Activated T-cell treated with anti-CD3 and anti-CD28 coated beads for 1 hour (primary cell): ENCODE measurements around the gene TEX13B.
"Not testable (repeated sequence)": the region's sequence is repeated elsewhere in the genome, so short reads cannot be mapped to it uniquely, and the experiment has no call there.

Source experiments
- DNase-seq: peaks from one replicate; pipeline ENCODE4 v3.0.0-alpha.2; 2020; ENCODE audit warnings: low read depth

The TEX13B gene

GRCh38 chrX:107982356-107982755, at the start of gene TEX13B:
TEX13B (minus strand) TSS chrX:107982370; CDS start chrX:107982127, 243 bp downstream.
- DNase-seq, result no peak

- DNase-seq, result no peak
Measured at GRCh38 chrX:108029928-108030711, 48.0 kb upstream of the TEX13B start.

GRCh38 chrX:108028854-108029253, 46.7 kb upstream of the TEX13B start:
- DNase-seq, result no peak

- no peak for DNase-seq
Measured at GRCh38 chrX:108025954-108026600, 43.9 kb upstream of the TEX13B start.

- DNase-seq, result no peak
Measured at GRCh38 chrX:108025376-108025775, 43.2 kb upstream of the TEX13B start.

GRCh38 chrX:108022491-108023089, 40.4 kb upstream of the TEX13B start:
- DNase-seq, result no peak

GRCh38 chrX:108020631-108021030, 38.5 kb upstream of the TEX13B start:
- no peak for DNase-seq

GRCh38 chrX:108019382-108019875, 37.3 kb upstream of the TEX13B start:
- DNase-seq, result no peak

- DNase-seq, result no peak
Measured at GRCh38 chrX:108018656-108019381, 36.6 kb upstream of the TEX13B start.

GRCh38 chrX:108001218-108001814, 19.1 kb upstream of the TEX13B start:
- DNase-seq, result no peak

- DNase-seq, result no peak
Measured at GRCh38 chrX:108000751-108001150, 18.6 kb upstream of the TEX13B start.

GRCh38 chrX:107996124-107996523, 14.0 kb upstream of the TEX13B start:
- no peak for DNase-seq

- DNase-seq, result no peak
Measured at GRCh38 chrX:107985033-107985432, 2.9 kb upstream of the TEX13B start.

- no peak for DNase-seq
Measured at GRCh38 chrX:107979534-107979933, 2.6 kb downstream of the TEX13B start.

- no peak for DNase-seq
Measured at GRCh38 chrX:107978707-107979307, 3.4 kb downstream of the TEX13B start.

GRCh38 chrX:107978071-107978470, 4.1 kb downstream of the TEX13B start:
- no peak for DNase-seq

- no peak for DNase-seq
Measured at GRCh38 chrX:107971636-107972035, 10.5 kb downstream of the TEX13B start.

GRCh38 chrX:107970073-107970472, 12.1 kb downstream of the TEX13B start:
- no peak for DNase-seq

GRCh38 chrX:107968623-107969022, 13.5 kb downstream of the TEX13B start:
- no peak for DNase-seq

- not testable (repeated sequence) for DNase-seq
Measured at GRCh38 chrX:107955337-107955736, 26.8 kb downstream of the TEX13B start.

GRCh38 chrX:107940095-107940494, 42.1 kb downstream of the TEX13B start:
- no peak for DNase-seq

GRCh38 chrX:107936434-107936730, 45.8 kb downstream of the TEX13B start:
- DNase-seq, result no peak
